Measurements from ENCODE around the gene ORAI3. TPM values are rescaled to one million over a fixed set of nuclear protein-coding genes. Genes with fewer than 3 reads are reported as not detected.

The ORAI3 gene
- total RNA-seq, 1 donor from 2014 or later, result 26.2 TPM

DNA sequence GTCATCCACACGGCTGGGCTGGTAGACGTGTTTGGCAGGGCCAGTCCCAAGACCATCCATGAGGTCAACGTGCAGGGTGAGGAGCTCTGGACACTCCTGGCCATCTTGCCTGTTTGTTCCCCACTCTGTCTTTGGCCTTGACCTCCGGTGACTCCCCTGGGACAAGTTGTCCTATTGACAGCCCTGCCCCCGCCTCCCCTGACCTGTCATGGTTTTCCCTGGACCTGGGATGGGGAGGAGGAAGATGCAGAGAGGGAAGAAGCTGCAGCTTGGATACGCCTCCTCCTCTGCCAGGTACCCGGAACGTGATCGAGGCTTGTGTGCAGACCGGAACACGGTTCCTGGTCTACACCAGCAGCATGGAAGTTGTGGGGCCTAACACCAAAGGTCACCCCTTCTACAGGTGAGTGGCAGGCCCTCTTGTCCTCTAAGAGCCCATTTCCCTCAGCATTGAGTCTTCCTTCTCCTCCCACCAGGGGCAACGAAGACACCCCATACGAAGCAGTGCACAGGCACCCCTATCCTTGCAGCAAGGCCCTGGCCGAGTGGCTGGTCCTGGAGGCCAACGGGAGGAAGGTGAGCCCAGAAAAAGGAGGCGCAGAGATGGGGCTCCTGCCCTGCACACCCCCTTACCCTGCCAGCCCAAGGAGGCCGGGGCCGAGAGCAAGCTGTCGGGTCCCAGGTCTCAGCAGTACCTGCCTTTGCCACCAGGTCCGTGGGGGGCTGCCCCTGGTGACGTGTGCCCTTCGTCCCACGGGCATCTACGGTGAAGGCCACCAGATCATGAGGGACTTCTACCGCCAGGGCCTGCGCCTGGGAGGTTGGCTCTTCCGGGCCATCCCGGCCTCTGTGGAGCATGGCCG, 37.5 kb downstream of the ORAI3 start:
- Mint-ChIP-seq H3K4me1 (peaks cover 5% of the 10 kb centered on the region), H3K4me3 (no peak overlapping the region), H3K9me3 (no peaks in the 10 kb centered on the region), H3K36me3 (peaks cover 6% of the 10 kb centered on the region), H3K27me3 (ENCODE audit: low read depth) (no peaks in the 10 kb centered on the region), H3K27ac (no peak overlapping the region)
- TF ChIP-seq, protein P1, sequence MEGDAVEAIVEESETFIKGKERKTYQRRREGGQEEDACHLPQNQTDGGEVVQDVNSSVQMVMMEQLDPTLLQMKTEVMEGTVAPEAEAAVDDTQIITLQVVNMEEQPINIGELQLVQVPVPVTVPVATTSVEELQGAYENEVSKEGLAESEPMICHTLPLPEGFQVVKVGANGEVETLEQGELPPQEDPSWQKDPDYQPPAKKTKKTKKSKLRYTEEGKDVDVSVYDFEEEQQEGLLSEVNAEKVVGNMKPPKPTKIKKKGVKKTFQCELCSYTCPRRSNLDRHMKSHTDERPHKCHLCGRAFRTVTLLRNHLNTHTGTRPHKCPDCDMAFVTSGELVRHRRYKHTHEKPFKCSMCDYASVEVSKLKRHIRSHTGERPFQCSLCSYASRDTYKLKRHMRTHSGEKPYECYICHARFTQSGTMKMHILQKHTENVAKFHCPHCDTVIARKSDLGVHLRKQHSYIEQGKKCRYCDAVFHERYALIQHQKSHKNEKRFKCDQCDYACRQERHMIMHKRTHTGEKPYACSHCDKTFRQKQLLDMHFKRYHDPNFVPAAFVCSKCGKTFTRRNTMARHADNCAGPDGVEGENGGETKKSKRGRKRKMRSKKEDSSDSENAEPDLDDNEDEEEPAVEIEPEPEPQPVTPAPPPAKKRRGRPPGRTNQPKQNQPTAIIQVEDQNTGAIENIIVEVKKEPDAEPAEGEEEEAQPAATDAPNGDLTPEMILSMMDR (IDR thresholded peaks at IDR 0.05; ENCODE audit: unreplicated experiment), result peak; percentile 23
- no peak for DNase-seq (ENCODE audit: low spot score in 2 of 2, unreplicated experiment in 2 of 2)

DNA sequence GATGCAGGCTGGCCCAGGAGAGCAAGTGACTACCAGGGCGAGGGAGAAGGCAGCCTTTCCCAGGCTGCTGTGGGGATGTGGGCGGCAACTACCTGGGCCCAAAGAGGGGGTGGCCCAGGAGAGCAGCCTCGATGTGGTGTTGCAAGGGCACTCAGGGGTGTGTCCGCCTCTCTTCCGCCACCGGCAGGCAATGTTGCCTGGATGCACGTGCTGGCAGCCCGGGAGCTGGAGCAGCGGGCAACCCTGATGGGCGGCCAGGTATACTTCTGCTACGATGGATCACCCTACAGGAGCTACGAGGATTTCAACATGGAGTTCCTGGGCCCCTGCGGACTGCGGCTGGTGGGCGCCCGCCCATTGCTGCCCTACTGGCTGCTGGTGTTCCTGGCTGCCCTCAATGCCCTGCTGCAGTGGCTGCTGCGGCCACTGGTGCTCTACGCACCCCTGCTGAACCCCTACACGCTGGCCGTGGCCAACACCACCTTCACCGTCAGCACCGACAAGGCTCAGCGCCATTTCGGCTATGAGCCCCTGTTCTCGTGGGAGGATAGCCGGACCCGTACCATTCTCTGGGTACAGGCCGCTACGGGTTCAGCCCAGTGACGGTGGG, 38.8 kb downstream of the ORAI3 start:
- Mint-ChIP-seq H3K9me3 (no peaks in the 10 kb centered on the region), H3K4me3 (no peak overlapping the region), H3K27me3 (ENCODE audit: low read depth) (no peaks in the 10 kb centered on the region), H3K27ac (no peak overlapping the region), H3K4me1 (peaks cover 5% of the 10 kb centered on the region), H3K36me3 (peaks cover 4% of the 10 kb centered on the region)
- TF ChIP-seq, protein P1 (IDR thresholded peaks at IDR 0.05; ENCODE audit: unreplicated experiment), result no peak
- no peak for DNase-seq (ENCODE audit: low spot score in 2 of 2, unreplicated experiment in 2 of 2)

DNA sequence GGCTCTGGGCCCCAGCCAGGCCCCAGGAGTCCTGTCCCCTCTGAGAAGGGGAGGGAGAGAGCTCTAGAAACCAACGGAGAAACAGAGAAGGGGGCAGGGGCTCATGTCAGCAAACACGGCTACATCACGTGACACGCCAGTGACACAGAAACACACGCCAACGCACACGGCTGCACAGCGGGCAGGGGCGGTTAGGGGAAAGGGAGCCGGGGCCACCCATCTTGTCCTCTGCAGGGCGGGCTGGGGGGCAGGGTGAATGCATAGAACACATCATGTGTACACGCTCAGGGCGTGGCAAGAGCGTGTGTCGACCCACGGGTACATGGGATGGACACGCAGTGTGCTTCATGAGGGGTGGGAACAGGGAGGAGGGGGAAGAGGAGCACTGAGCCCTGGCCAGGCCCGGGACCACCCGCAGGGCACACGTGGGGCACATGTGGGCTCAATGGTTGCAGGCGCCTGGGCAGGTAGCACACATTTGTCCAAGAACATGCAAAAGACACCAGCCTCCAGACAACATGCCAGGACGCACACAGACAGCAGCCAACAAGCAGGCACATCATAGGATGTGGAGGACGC, 40.7 kb downstream of the ORAI3 start:
- H3K36me3 Mint-ChIP-seq, result no peaks in the 10 kb centered on the region
- no peak overlapping the region for H3K4me3 Mint-ChIP-seq
- no peak overlapping the region for H3K27ac Mint-ChIP-seq
- H3K27me3 Mint-ChIP-seq (ENCODE audit: low read depth), result no peaks in the 10 kb centered on the region
- DNase-seq (ENCODE audit: low spot score in 2 of 2, unreplicated experiment in 2 of 2), result no peak
- H3K9me3 Mint-ChIP-seq, result no peaks in the 10 kb centered on the region
- peaks cover 5% of the 10 kb centered on the region for H3K4me1 Mint-ChIP-seq
- TF ChIP-seq, protein P1 (IDR thresholded peaks at IDR 0.05; ENCODE audit: unreplicated experiment), result no peak

DNA sequence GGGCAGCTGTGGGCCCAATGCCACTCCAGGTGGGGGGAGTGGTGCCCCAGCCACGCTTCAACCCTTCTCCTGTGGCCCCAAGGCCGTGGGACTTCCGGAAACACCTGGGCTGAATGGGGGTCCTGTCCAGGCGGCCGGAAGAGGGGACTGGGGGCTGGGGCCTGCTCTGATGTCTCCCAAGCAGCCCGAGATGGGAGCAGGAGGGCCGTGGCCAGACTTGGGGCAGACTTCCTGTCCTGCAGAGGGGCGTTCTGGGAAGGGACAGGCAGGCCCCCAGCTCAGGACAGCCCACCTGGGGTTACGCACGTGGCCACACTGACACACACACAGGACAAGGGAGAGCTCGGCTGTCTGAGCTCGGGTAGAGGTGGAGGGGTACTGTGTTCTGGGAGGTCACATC, 41.2 kb downstream of the ORAI3 start:
- Mint-ChIP-seq H3K9me3 (no peaks in the 10 kb centered on the region), H3K36me3 (no peaks in the 10 kb centered on the region), H3K4me1 (peaks cover 5% of the 10 kb centered on the region), H3K27me3 (ENCODE audit: low read depth) (peaks cover 1% of the 10 kb centered on the region), H3K4me3 (no peak overlapping the region), H3K27ac (no peak overlapping the region)
- TF ChIP-seq, protein P1 (IDR thresholded peaks at IDR 0.05; ENCODE audit: unreplicated experiment), result no peak
- no peak for DNase-seq (ENCODE audit: low spot score in 2 of 2, unreplicated experiment in 2 of 2)

DNA sequence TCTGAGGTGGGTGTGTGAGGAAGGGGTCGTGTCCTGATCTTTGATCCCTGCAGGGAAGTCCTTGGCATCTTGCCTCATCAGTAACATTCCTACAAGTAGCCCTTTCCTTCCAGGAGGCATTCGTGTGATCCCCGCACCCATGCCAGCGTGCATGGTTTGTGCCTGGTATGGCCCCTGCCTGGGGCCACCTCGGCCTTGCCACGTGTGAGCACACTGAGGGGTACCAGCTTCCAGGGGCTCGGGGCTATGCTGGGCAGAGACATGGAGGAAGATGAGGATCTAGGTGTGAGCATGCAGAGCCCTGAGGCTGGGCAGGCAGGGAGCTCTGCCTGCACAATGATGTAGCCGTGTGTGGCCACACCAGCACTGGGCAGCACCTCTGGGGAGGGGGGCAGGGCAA, 42.2 kb downstream of the ORAI3 start:
- no peaks in the 10 kb centered on the region for H3K36me3 Mint-ChIP-seq
- TF ChIP-seq, protein P1 (IDR thresholded peaks at IDR 0.05; ENCODE audit: unreplicated experiment), result no peak
- H3K4me3 Mint-ChIP-seq, result no peak overlapping the region
- no peak for DNase-seq (ENCODE audit: low spot score in 2 of 2, unreplicated experiment in 2 of 2)
- H3K27ac Mint-ChIP-seq, result no peak overlapping the region
- H3K4me1 Mint-ChIP-seq, result no peaks in the 10 kb centered on the region
- no peaks in the 10 kb centered on the region for H3K9me3 Mint-ChIP-seq
- H3K27me3 Mint-ChIP-seq (ENCODE audit: low read depth), result peaks cover 5% of the 10 kb centered on the region
